Medulla oblongata (tissue), 1 donor: ENCODE measurements around the gene XAGE5.
"Not testable (repeated sequence)": the region's sequence is repeated elsewhere in the genome, so short reads cannot be mapped to it uniquely, and the experiment has no call there.

Experiments used
- DNase-seq: peaks from one replicate; pipeline ENCODE4 v3.0.0-alpha.2; 2015; ENCODE audit errors: extremely low spot score

XAGE5 gene, protein sequence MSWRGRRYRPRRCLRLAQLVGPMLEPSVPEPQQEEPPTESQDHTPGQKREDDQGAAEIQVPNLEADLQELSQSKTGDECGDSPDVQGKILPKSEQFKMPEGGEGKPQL

DNA sequence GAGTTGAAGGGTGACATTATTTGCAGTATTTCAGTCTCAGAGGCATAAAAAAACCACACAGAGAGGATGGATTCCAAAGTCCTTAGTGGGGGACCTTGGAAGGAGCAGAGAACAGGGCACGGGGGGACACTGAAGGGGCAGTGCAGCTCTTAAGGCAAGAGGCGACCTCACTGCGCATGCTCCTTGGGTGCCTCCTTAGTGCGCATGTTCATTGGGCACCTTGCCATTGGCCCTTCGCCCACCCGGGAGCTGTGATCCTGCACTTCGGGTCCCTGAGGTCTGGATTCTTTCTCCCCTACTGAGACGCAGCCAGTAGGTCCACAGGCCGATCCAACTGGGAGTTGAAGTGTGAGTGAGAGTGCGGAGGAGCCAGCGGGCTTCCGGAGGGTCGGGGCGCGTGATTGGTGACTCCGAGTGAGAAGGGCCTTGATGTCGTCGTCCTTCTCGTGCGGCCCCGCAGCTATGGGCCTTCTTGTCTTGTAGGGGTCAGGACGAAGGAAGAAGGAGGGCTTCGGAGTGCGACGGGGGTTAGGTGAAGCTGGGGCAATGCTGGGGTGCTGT, at the start of gene XAGE5:
XAGE5 (plus strand) TSS at position 223 of the 561 bp plus-strand sequence. CDS start 1,280 bp downstream, outside the sequence.
- no peak for DNase-seq

DNA sequence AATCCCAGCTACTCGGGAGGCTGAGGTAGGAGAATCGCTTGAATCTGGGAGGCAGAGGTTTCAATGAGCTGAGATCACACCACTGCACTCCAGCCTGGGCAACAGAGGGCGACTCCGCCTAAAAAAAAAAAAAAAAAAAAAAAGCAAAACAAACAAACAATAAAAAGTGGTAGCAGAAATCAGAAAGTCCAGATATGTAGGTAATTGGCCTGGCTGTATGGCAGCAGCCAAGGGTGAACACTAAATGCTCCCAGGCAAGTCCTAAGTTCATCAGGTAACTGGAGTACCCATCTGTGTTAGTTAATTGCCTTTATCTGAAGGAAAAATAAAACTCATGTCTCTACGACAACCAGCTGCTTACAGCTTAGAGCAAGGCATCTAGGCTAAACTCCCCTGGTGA, 45.1 kb upstream of the XAGE5 start:
- DNase-seq: not testable (repeated sequence)

DNA sequence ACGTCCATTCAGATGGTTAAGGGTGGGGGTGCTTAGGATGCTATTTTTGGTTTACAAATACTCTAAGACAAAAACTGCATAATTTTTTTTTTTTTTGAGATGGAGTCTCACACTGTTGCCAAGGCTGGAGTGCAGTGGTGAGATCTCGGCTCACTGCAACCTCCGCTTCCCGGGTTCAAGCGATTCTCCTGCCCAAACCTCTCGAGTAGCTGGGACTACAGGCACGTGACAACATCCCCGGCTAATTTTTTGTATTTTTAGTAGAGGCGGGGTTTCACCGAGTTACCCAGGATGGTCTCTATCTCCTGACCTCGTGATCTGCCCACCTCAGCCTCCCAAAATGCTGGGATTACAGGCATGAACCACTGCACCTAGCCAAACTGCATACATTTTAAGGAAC, 37.6 kb upstream of the XAGE5 start:
- not testable (repeated sequence) for DNase-seq

DNA sequence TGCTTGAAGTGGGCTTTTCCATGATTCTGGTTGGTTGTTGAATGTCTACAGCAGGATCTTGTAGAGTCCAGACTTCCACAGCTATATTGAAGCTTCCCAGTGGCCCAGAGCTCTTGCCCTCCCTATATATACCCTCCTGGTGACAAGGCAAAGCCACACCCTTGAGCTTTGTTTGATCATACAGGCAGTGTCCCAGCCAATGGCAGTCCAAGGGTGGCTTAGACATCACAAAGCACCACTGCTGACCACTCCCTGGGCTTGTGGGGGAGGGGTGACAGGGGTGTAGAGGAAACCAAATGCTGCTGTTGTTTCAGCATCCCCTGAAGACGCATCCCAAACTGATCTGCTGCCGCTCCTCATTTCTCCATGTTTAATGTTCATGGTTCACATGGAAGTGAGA, 13.8 kb upstream of the XAGE5 start, which contains the start of gene SPANXN5:
SPANXN5 (minus strand) TSS at position 101 of the 400 bp plus-strand sequence; CDS start at position 22, 79 bp downstream.
- DNase-seq: not testable (repeated sequence)

DNA sequence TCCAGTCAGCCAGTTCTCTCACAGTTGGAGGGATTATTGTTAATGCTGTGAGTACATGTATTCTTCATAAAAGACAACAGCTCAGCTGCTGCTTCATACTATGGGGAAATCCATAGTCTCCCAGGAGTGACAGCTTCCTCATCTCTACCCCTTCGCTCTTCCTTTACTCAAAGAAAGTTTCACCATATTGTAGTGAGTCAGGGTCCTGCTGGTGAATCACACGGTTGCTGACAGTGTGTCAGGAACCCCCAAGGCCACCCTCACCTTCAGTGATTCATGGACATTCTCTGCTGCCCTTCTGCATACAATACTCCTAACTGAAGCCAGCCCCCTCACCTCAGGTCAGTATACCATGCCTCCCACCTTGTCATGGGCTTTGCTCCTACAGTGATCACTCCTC, 6.2 kb upstream of the XAGE5 start:
- not testable (repeated sequence) for DNase-seq

DNA sequence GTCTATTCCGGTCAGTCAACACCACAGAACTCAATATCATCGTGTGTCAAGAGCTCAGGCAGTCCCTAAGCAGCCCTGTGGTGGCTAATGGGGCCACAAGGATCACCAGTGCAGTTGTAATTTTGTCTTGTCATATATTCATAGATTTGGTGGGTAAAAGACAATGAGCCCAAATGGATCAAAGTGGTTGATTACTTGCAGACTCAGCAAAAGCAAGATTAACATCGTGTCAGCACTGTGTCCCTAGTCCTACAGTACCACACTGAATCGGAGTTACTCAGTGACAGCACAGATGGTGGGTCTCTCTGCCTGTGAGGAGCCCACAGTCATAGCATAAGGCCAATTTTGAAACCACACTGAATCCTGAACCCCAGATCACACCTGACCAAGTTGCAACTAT, 8.7 kb downstream of the XAGE5 start:
- no peak for DNase-seq

DNA sequence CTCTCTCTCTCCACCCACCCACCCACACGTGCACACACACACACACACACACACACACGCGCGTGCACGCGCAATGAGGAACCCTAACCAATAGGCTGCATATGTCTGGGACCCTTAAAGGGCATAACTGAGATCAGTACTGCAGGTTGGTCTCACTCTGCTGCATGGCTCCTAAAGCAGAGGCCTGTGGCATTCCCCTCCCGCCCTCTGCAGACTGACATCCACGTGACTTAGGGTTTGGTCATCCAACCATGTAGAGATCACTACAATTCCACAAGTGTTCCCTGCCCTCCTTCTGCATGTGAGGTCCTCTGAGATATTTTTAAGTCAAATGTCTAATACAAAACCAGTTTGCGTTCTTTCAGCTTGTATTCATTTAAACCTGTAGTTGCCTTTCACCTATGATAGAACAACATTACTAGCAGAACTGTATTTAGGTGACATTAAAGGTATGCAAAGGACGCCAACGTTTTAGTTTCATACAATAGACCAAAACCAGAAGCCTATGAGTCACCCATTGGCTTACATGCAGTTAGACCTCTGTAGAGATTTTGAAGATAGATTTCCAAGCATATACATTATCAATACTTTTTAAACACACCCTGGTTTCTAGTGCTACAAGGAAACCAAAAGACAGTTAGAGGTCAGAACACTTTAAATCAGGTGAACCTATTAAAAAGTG, 10.1 kb downstream of the XAGE5 start:
- no peak for DNase-seq

DNA sequence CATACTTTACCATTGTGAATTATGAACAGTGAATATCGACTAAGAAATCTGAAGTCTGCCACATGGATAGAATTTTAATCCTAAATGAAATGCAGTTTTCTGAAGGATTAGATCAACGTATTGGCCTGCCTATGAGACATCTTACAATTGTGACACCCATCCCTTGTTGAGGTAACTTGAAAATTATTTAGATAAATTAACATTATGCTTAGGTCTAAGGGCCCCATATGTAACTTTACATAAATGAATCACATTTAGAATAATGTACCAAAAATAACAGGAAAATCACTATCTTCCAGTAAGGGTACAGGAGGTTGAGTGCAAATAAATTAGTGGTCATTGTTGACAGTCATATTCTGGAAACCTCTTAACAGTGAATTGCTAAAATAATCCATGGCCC, 13.5 kb downstream of the XAGE5 start:
- no peak for DNase-seq

DNA sequence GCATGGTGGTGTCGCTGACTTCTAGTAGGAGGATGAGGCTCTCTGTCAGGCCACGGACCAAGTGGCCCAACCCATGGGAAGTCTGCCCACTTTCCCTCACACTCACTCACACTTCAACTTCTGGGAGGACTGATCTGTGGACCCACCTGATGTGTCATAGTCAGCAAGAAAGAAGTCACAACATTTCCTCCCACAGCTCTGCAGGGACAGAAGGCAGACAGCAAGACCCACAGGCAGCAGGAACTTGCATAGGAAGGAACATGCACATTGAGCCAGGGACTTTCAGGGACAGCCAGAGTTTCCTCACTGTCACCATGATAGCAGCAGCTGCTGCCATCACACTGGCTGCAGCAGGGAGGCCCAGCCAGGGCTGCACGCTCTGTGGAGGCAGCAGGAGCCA, 19.5 kb downstream of the XAGE5 start:
- DNase-seq: no peak

DNA sequence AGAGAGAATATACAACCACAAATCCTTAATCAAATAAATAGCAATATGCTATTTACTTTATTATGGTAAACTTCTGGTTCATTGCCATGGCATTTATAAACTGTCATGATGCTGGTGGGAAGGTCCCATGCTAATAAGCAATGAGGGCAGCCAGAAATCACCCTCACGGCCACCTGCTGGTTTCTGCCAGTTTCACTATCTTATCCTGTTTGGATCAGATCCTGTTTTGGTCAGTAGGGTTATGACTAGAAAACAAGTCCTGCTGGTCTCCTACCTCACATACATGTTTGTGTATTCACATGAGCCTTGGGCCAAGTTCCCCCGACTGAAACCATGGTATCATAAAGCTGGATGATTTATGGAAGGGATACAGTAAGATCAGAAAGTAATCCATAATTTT, 28.1 kb downstream of the XAGE5 start:
- DNase-seq: no peak

DNA sequence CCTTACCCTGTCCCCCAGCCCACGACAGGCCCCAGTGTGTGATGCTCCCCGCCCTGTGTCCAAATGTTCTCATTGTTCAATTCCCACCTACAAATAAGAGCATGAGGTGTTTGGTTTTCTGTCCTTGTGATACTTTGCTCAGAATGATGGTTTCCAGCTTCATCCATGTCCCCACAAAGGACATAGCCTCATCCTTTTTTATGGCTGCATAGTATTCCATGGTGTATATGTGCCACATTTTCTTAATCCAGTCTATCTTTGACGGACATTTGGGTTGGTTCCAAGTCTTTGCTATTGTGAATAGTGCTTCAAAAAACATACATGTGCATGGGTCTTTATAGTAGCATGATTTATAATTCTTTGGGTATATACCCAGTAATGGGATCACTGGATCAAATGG, 32.5 kb downstream of the XAGE5 start:
- DNase-seq: not testable (repeated sequence)

DNA sequence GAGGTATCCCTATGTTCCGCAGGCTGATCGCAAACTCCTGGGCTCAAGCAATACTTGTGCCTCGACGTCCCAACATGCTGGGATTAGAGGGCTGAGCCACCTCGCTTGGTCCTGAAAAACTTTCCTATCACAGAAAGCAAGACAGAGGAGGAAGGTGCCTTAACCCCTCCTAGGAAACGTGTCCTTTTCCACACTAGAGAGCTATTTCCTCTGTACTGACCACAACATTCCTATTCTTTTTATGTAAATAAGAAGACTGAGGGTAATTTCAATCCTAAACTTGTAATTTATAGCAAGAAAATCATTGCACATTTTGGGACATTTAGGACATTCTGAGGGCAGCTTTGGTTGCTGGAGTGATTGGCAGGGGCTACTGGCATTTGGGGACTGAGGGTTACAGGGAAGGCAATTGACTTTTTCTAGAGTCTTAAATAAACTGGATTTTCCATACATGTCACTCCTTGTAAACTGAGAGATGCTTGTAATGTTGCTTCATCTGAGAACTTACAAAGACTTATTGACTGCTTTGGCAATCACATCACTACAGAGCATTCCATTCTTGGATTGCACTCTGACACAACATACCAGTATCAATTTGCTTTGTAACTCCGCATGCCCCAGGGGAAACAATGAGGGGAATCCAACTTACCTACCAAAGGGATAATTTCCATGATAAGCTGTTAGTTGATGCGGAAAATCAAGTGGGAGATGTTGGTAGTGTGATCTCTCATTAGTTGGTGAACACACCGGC, 41.2 kb downstream of the XAGE5 start:
- DNase-seq: no peak

DNA sequence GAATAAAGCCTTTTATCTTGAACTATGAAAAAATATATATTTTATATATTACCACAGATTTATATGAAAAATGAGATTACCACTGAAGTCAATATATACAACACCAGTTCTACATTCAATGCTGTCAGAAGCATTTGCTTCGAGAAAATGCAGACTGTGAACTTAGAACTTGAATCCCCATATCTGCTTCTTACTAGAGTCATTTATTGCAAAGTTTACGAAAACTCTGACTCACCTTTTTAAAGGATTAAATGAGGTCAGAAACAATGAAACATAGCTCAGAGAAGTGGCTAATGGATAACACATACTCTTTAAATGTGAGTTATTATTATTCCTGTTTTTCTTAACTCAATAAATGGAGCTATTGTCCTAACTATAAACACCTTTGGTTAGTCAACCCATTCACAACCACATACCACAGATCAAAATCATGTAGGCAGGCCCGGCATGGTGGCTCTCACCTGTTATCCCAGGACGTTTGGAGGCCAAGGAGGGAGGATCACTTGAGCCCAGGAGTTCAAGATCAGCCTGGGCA, 46.0 kb downstream of the XAGE5 start:
- DNase-seq: not testable (repeated sequence)

DNA sequence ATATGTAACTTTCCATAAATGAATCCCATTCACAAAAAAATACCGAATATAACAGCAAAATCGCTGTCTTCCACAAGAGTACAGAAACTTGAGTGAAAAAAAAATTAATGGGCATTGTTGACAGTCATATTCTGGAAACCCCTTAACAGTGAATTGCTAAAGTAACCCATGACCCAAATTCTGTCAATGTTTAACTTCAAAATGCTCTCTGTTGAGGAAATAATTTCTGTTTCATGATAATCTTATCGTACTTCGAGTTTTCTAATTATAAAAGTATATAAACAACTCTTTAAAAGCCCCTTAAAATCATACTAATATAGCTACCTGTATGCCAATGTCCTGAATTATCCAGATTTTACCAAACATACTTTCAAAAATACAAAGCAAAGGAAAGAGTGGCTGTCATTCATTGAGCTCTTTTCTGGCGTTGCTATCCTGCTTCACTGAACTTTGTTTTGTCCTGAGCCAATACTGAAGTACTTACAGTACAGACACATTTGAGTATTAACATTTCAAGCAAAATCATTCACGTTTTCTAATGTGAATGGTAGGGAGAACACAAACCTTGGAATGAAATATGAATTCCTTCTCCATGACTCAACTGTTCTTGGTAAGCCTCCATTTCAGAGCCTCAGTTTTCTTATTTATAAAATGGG, 54.4 kb downstream of the XAGE5 start:
- no peak for DNase-seq
